HG02588 (cell line): Measurements from ENCODE around the gene LRRC55.

Experiments
- ATAC-seq: cut with Tn5 transposase; IDR thresholded peaks from one replicate; pipeline ENCODE4 v1.9.1; 2021; ENCODE audit warnings: mild to moderate bottlenecking, moderate library complexity; ENCODE audit not compliant: unreplicated experiment

LRRC55 gene

GRCh38 chr11:57181678-57182305 is at the start of gene LRRC55:
LRRC55 (plus strand) TSS chr11:57181953; CDS start chr11:57182023, 70 bp downstream.
- ATAC-seq = no peak

- ATAC-seq = no peak
Observed at GRCh38 chr11:57133366-57134038, 48.3 kb upstream of the LRRC55 start.

GRCh38 chr11:57134284-57134683 is 47.5 kb upstream of the LRRC55 start:
- no peak for ATAC-seq

GRCh38 chr11:57135020-57135751 is 46.6 kb upstream of the LRRC55 start:
- no peak for ATAC-seq

GRCh38 chr11:57140568-57140967 is 41.2 kb upstream of the LRRC55 start:
- ATAC-seq = no peak

- no peak for ATAC-seq
Observed at GRCh38 chr11:57143459-57143858, 38.3 kb upstream of the LRRC55 start.

- ATAC-seq = no peak
Observed at GRCh38 chr11:57144075-57144474, 37.7 kb upstream of the LRRC55 start.

GRCh38 chr11:57144531-57145320 is 37.0 kb upstream of the LRRC55 start:
- ATAC-seq = no peak

GRCh38 chr11:57146301-57146700 is 35.5 kb upstream of the LRRC55 start:
- no peak for ATAC-seq

GRCh38 chr11:57148621-57149020 is 33.1 kb upstream of the LRRC55 start:
- ATAC-seq = no peak

- ATAC-seq = no peak
Observed at GRCh38 chr11:57150454-57150917, 31.3 kb upstream of the LRRC55 start.

GRCh38 chr11:57152134-57152533 is 29.6 kb upstream of the LRRC55 start:
- ATAC-seq = no peak

- ATAC-seq = no peak
Observed at GRCh38 chr11:57153448-57153847, 28.3 kb upstream of the LRRC55 start.

- no peak for ATAC-seq
Observed at GRCh38 chr11:57154739-57155138, 27.0 kb upstream of the LRRC55 start.

- ATAC-seq = no peak
Observed at GRCh38 chr11:57155400-57155799, 26.4 kb upstream of the LRRC55 start.

- no peak for ATAC-seq
Observed at GRCh38 chr11:57155838-57156607, 25.7 kb upstream of the LRRC55 start.

- ATAC-seq = no peak
Observed at GRCh38 chr11:57156928-57157327, 24.8 kb upstream of the LRRC55 start.

- no peak for ATAC-seq
Observed at GRCh38 chr11:57157624-57158023, 24.1 kb upstream of the LRRC55 start.

- no peak for ATAC-seq
Observed at GRCh38 chr11:57158180-57158579, 23.6 kb upstream of the LRRC55 start.

GRCh38 chr11:57158599-57158998 is 23.2 kb upstream of the LRRC55 start:
- ATAC-seq = no peak
